ENCODE results near the gene ARHGEF11.

GRCh38 chr1:157080714-157081113 lies 35.2 kb upstream of the ARHGEF11 start:
- TF ChIP-seq CTCF (IDR thresholded peaks at IDR 0.05) (no peak), POLR2A (IDR thresholded peaks at IDR 0.05) (no peak)

All from Peyer's patch (tissue), 4 donors.